K562 (cell line): ENCODE data around the gene IL9. TPM values are rescaled to one million over a fixed set of nuclear protein-coding genes. Genes with fewer than 3 reads are reported as not detected.

Experiments
- ATAC-seq: fragments of 200-7000 bp; cut with Tn5 transposase; 3 replicates; pipeline ENCODE4 v1.9.1; 2020; ENCODE audit warnings: moderate library complexity
- BruUV-seq: library from RNA; stranded (reverse); fragments of 400-500 nt; replicated peaks from 2 replicates; lab custom pipeline; 2021; lab: Mats Ljungman, UMichigan
- CTCF ChIA-PET: fragments of 300-600 bp; formaldehyde crosslinking; extraction: SDS; loops from one replicate; lab custom pipeline; 2021; ENCODE audit warnings: low intra/inter-chr PET ratio; lab: Yijun Ruan, JAX
- POLR2A ChIA-PET: fragments of 300-600, 350-650 bp; sonication (Branson Sonifier 250); formaldehyde crosslinking; extraction: SDS; loops from one replicate; lab custom pipeline; 2021; ENCODE audit warnings: antibody characterized with exemption, inconsistent platforms; lab: Yijun Ruan, JAX
- DNase-seq, 4 experiments: peaks; one replicate each; pipeline versions ENCODE4 v3.0.0 to v3.0.0-alpha.2; 2011 to 2018; ENCODE audit warnings: low spot score in 3 of 4, mixed read lengths in 3 of 4; ENCODE audit errors: extremely low read depth in 1 of 4
- FAIRE-seq: peaks from 2 replicates; lab custom pipeline; 2011; peaks lifted over from hg19 to GRCh38; lab: Jason Lieb, UNC
- H2AFZ ChIP-seq: 2 replicates; pipeline ENCODE4 v1.6.0; 2011; ENCODE audit warnings: low read depth, low read length, control low read depth, inconsistent platforms
- H3K27ac ChIP-seq: fragments of 200-600 bp; 3 replicates; pipeline ENCODE4 v1.8.0; 2011; ENCODE audit warnings: low read depth, mild to moderate bottlenecking, control low read depth, inconsistent platforms, low read length, moderate library complexity, mixed read lengths; ENCODE audit errors: extremely low read depth
- H3K27me3 ChIP-seq, 2 experiments: fragments of 300-600 bp in 1 of 2; 2 replicates in 1 of 2; 3 replicates in 1 of 2; pipeline versions ENCODE4 v1.6.0 to v1.8.0; 2011; ENCODE audit warnings: inconsistent platforms in 2 of 2, low read length in 2 of 2, mild to moderate bottlenecking in 1 of 2, mixed read lengths in 1 of 2, moderate library complexity in 1 of 2; ENCODE audit not compliant: control insufficient read depth in 2 of 2, insufficient read depth in 2 of 2
- H3K36me3 ChIP-seq: fragments of 300-600 bp; 3 replicates; pipeline ENCODE4 v1.8.0; 2011; ENCODE audit warnings: mild to moderate bottlenecking, low read length, inconsistent platforms; ENCODE audit not compliant: control insufficient read depth, insufficient read depth
- H3K4me1 ChIP-seq, 2 experiments: fragments of 200-600 bp in 1 of 2; replicated peaks in 1 of 2; 2 replicates in 1 of 2; 3 replicates in 1 of 2; pipeline versions ENCODE4 v1.5.1 to v1.8.0; 2011; ENCODE audit warnings: inconsistent platforms in 2 of 2, low read length in 2 of 2, mild to moderate bottlenecking in 1 of 2, mixed read lengths in 1 of 2, moderate library complexity in 1 of 2; ENCODE audit not compliant: control insufficient read depth in 2 of 2, insufficient read depth in 2 of 2
- H3K4me2 ChIP-seq: 2 replicates; pipeline ENCODE4 v1.6.1; 2011; ENCODE audit warnings: low read length, control low read depth, inconsistent platforms, mixed read lengths; ENCODE audit not compliant: insufficient read depth
- H3K4me3 ChIP-seq: fragments of 200-600 bp; sonication (generic), shearing (Covaris generic); 2 replicates; pipeline ENCODE4 v1.5.1; 2016; ENCODE audit warnings: control low read depth, inconsistent platforms
- H3K79me2 ChIP-seq: fragments of 200-600 bp; 3 replicates; pipeline ENCODE4 v1.8.0; 2011; ENCODE audit warnings: low read length, inconsistent platforms; ENCODE audit not compliant: control insufficient read depth, insufficient read depth
- H3K9ac ChIP-seq, 2 experiments: 2 replicates each; pipeline versions ENCODE4 v1.6.0 to v1.6.1; 2011; ENCODE audit warnings: low read depth in 2 of 2, low read length in 2 of 2, control low read depth in 1 of 2, inconsistent platforms in 1 of 2, mild to moderate bottlenecking in 1 of 2, mixed read lengths in 1 of 2; ENCODE audit not compliant: insufficient read depth in 1 of 2
- H3K9me1 ChIP-seq: one replicate; pipeline ENCODE4 v1.6.0; 2011; ENCODE audit warnings: inconsistent platforms, mild to moderate bottlenecking, low read length, moderate library complexity; ENCODE audit not compliant: control insufficient read depth, insufficient read depth
- H3K9me3 ChIP-seq: replicated peaks from 2 replicates; pipeline ENCODE4 v1.5.1; 2011; ENCODE audit warnings: low read depth, low read length, inconsistent platforms; ENCODE audit not compliant: control insufficient read depth, insufficient read depth
- H4K20me1 ChIP-seq: replicated peaks from 2 replicates; pipeline ENCODE4 v1.6.1; 2011; ENCODE audit warnings: low read length, inconsistent platforms, mixed read lengths; ENCODE audit not compliant: control insufficient read depth, insufficient read depth
- CCAR2 ChIP-seq: fragments of 200-400 bp; formaldehyde crosslinking; IDR thresholded peaks from 2 replicates; pipeline ENCODE4 v1.6.1; 2017; ENCODE audit warnings: mild to moderate bottlenecking, low read depth, low read length
- CREB3 ChIP-seq: fragments of 450-650 bp; conservative IDR thresholded peaks from 2 replicates; pipeline ENCODE4 v1.6.1; 2016; ENCODE audit warnings: missing genetic modification characterization, low read depth, mild to moderate bottlenecking, missing compliant biosample characterization, moderate library complexity
- DNMT1 ChIP-seq: fragments of 450-650 bp; IDR thresholded peaks from 2 replicates; pipeline ENCODE4 v1.6.1; 2016; ENCODE audit warnings: antibody characterized with exemption, mild to moderate bottlenecking
- NR2C2 ChIP-seq, 2 experiments: fragments of 200-800 bp in 1 of 2; sonication (Bioruptor generic) in 1 of 2; sonication (generic) in 1 of 2; formaldehyde crosslinking in 1 of 2; IDR thresholded peaks; 2 replicates each; pipeline versions ENCODE4 v1.6.1 to v1.8.0; 2016 to 2022; ENCODE audit warnings: mild to moderate bottlenecking in 1 of 2, missing compliant biosample characterization in 1 of 2, missing genetic modification characterization in 1 of 2, missing genetic modification reagents in 1 of 2
- PHF21A ChIP-seq: fragments of 450-650 bp; IDR thresholded peaks from 2 replicates; pipeline ENCODE4 v1.6.1; 2017; ENCODE audit warnings: low read depth, borderline replicate concordance
- PHTF2 ChIP-seq: fragments of 250-450 bp; sonication (Bioruptor Pico); IDR thresholded peaks from 2 replicates; pipeline ENCODE4 v1.5.0; 2021; ENCODE audit warnings: mild to moderate bottlenecking
- SMAD1 ChIP-seq: fragments of 150-350 bp; IDR thresholded peaks from 2 replicates; pipeline ENCODE4 v1.6.1; 2014; ENCODE audit warnings: low read length, low read depth; ENCODE audit not compliant: partially characterized antibody
- U2AF2 ChIP-seq: fragments of 200-400 bp; formaldehyde crosslinking; optimal IDR thresholded peaks from 2 replicates; pipeline ENCODE3; 2017; ENCODE audit warnings: low read depth, mild to moderate bottlenecking, low read length
- ZNF282 ChIP-seq: sonication (generic); formaldehyde crosslinking; IDR thresholded peaks from 2 replicates; pipeline ENCODE4 v1.8.1; 2023; ENCODE audit warnings: missing genetic modification reagents
- WGBS: fragments of 100-300 bp; shearing (Covaris generic); methylation state at CpG from one replicate; pipeline ENCODE4 v1.1.6; 2016; ENCODE audit warnings: low coverage, mixed read lengths; ENCODE audit not compliant: insufficient coverage; ENCODE audit errors: missing lambda C conversion rate; 5-methylcytosine and 5-hydroxymethylcytosine counted together
- in situ Hi-C: fragments of 300-500 bp; cut with MboI; formaldehyde crosslinking; loops from 4 replicates; pipeline ENCODE4 v1.15.0; 2018; ENCODE audit warnings: inconsistent platforms, mixed read lengths
- intact Hi-C: fragments of 100-400 bp; cut with micrococcal nuclease; formaldehyde crosslinking; loops from 2 replicates; pipeline ENCODE4 v1.14.2; 2022
- polyA plus RNA-seq, 8 experiments: library from polyadenylated mRNA; depleted of rRNA in 4 of 8; stranded (reverse) in 5 of 8; unstranded in 3 of 8; fragments of >200 nt; fragmentation: Nextera tagmentation in 2 of 8; fragmentation: Illumina TruSeq in 1 of 8; extraction: Ambion mirVana in 2 of 8; extraction: Trizol in 1 of 8; gene quantifications; 2 replicates each; pipeline versions ENCODE4 v1.2.1 to v1.2.3, GENCODE V29; 2011 to 2014; ENCODE audit warnings: inconsistent platforms in 1 of 8, missing spikeins in 1 of 8
- total RNA-seq, 7 experiments: library from RNA; depleted of rRNA in 6 of 7; stranded (reverse); fragments of >200 nt in 6 of 7; fragmentation: Illumina TruSeq in 2 of 7; extraction: Trizol in 2 of 7; gene quantifications; 2 replicates each; pipeline versions ENCODE4 v1.2.1 to v1.2.3, GENCODE V29; 2011 to 2021; ENCODE audit warnings: low replicate concordance in 1 of 7
- TF ChIP-seq, protein P1 (sequence below): fragments of 450-650 bp; IDR thresholded peaks from one replicate; pipeline ENCODE4 v1.6.1; 2018; ENCODE audit warnings: mild to moderate bottlenecking, moderate library complexity; ENCODE audit not compliant: partially characterized antibody
- TF ChIP-seq, protein P2 (sequence below): fragments of 450-650 bp; IDR thresholded peaks from 2 replicates; pipeline ENCODE4 v1.6.1; 2016; ENCODE audit warnings: antibody characterized with exemption

IL9 gene
- total and polyA plus RNA-seq, 9 of the 15 experiments (the other 6 are each of a cell fraction or from before 2014, with no cell fraction given), result not detected

- no peak overlapping the region for H2AFZ ChIP-seq
- WGBS, result 0% methylated on average over 11 of the region's 11 CpGs
- no peaks in the 10 kb centered on the region for H4K20me1 ChIP-seq
- ATAC-seq (no peak; the same call in 2 of the 3 replicates), DNase-seq (no peak), FAIRE-seq (no peak)
- H3K79me2 ChIP-seq, result no peaks in the 10 kb centered on the region
- H3K36me3 ChIP-seq, result no peaks in the 10 kb centered on the region
- intact Hi-C loops, result no loop called here
- no peaks in the 10 kb centered on the region for H3K9me1 ChIP-seq
- H3K9me3 ChIP-seq, result no peaks in the 10 kb centered on the region
- H3K9ac ChIP-seq, result no peak overlapping the region
- no peak overlapping the region for H3K4me2 ChIP-seq
- in situ Hi-C loops, result no loop called here
- BruUV-seq, result no TSS peak
- H3K27me3 ChIP-seq, result peaks cover 0 to 14% of the 10 kb centered on the region in 2 experiments; a peak in 2 of 5 replicates
- POLR2A ChIA-PET, result interaction anchor here (0.9 kb wide), 1 partner anchor 42 kb away, joined by 3 read pairs; no protein-coding TSS in a partner anchor
- no peak overlapping the region for H3K4me3 ChIP-seq
- no peak overlapping the region for H3K27ac ChIP-seq
- CTCF ChIA-PET, result no interaction called here
- H3K4me1 ChIP-seq, result no peaks in the 10 kb centered on the region
- no peak for TF ChIP-seq CCAR2
- TF ChIP-seq ZNF282 (CRISPR knock-in tag), result no peak
- no peak for TF ChIP-seq CREB3 (tag)
- no peak for TF ChIP-seq NR2C2 (CRISPR knock-in tag; IDR thresholded peaks at IDR 0.05)
- no peak for TF ChIP-seq NR2C2 (tag; IDR thresholded peaks at IDR 0.05)
- no peak for TF ChIP-seq U2AF2
- TF ChIP-seq, protein P1, sequence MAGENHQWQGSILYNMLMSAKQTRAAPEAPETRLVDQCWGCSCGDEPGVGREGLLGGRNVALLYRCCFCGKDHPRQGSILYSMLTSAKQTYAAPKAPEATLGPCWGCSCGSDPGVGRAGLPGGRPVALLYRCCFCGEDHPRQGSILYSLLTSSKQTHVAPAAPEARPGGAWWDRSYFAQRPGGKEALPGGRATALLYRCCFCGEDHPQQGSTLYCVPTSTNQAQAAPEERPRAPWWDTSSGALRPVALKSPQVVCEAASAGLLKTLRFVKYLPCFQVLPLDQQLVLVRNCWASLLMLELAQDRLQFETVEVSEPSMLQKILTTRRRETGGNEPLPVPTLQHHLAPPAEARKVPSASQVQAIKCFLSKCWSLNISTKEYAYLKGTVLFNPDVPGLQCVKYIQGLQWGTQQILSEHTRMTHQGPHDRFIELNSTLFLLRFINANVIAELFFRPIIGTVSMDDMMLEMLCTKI, result no peak
- TF ChIP-seq PHF21A, result no peak
- TF ChIP-seq PHTF2 (CRISPR knock-in tag), result no peak
- TF ChIP-seq SMAD1, result no peak
- TF ChIP-seq DNMT1, result no peak
- TF ChIP-seq, protein P2, sequence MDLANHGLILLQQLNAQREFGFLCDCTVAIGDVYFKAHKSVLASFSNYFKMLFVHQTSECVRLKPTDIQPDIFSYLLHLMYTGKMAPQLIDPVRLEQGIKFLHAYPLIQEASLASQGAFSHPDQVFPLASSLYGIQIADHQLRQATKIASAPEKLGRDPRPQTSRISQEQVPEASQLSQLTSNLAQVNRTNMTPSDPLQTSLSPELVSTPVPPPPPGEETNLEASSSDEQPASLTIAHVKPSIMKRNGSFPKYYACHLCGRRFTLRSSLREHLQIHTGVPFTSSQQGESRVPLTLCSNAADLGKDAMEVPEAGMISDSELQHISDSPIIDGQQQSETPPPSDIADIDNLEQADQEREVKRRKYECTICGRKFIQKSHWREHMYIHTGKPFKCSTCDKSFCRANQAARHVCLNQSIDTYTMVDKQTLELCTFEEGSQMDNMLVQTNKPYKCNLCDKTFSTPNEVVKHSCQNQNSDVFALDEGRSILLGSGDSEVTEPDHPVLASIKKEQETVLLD, result no peak
These were observed 24.2 kb downstream of the IL9 start for GRCh38 chr5:135871268-135871915.
